ENCODE results near the gene GRIK4.

Gene GRIK4

GRCh38 chr11:120521176-120521575 is 9.6 kb downstream of the GRIK4 start:
- H3K4me3 ChIP-seq (IDR thresholded peaks at IDR 0.05; ENCODE audit: insufficient read depth, low read depth, low read length) = no peak overlapping the region
- no peak overlapping the region for H3K9ac ChIP-seq
- H3K27ac ChIP-seq = no peak overlapping the region
- H4K20me1 ChIP-seq (ENCODE audit: insufficient read depth) = no peaks in the 10 kb centered on the region
- H3K79me2 ChIP-seq (ENCODE audit: insufficient read depth, low read depth) = no peaks in the 10 kb centered on the region
- H3K27me3 ChIP-seq (ENCODE audit: insufficient read depth, low read depth) = no peaks in the 10 kb centered on the region
- no peak for TF ChIP-seq CTCF (conservative IDR thresholded peaks at IDR 0.05; ENCODE audit: low read depth, low read length)
- H3K4me2 ChIP-seq = no peak overlapping the region
- H2AFZ ChIP-seq (ENCODE audit: low read depth) = no peak overlapping the region
- H3K36me3 ChIP-seq (ENCODE audit: insufficient read depth) = no peaks in the 10 kb centered on the region
- H3K4me1 ChIP-seq (ENCODE audit: low read depth, poor library complexity, severe bottlenecking) = no peaks in the 10 kb centered on the region

GRCh38 chr11:120522021-120522420 is 10.5 kb downstream of the GRIK4 start:
- H3K27me3 ChIP-seq (ENCODE audit: insufficient read depth, low read depth) = no peaks in the 10 kb centered on the region
- no peak overlapping the region for H3K4me2 ChIP-seq
- no peaks in the 10 kb centered on the region for H3K79me2 ChIP-seq (ENCODE audit: insufficient read depth, low read depth)
- no peak overlapping the region for H3K4me3 ChIP-seq (IDR thresholded peaks at IDR 0.05; ENCODE audit: insufficient read depth, low read depth, low read length)
- H3K9ac ChIP-seq = no peak overlapping the region
- no peak for TF ChIP-seq CTCF (conservative IDR thresholded peaks at IDR 0.05; ENCODE audit: low read depth, low read length)
- no peaks in the 10 kb centered on the region for H4K20me1 ChIP-seq (ENCODE audit: insufficient read depth)
- H3K36me3 ChIP-seq (ENCODE audit: insufficient read depth) = no peaks in the 10 kb centered on the region
- no peak overlapping the region for H3K27ac ChIP-seq
- H2AFZ ChIP-seq (ENCODE audit: low read depth) = no peak overlapping the region
- no peaks in the 10 kb centered on the region for H3K4me1 ChIP-seq (ENCODE audit: low read depth, poor library complexity, severe bottlenecking)

- no peaks in the 10 kb centered on the region for H3K4me1 ChIP-seq (ENCODE audit: low read depth, poor library complexity, severe bottlenecking)
- H3K79me2 ChIP-seq (ENCODE audit: insufficient read depth, low read depth) = no peaks in the 10 kb centered on the region
- H3K36me3 ChIP-seq (ENCODE audit: insufficient read depth) = no peaks in the 10 kb centered on the region
- H4K20me1 ChIP-seq (ENCODE audit: insufficient read depth) = no peaks in the 10 kb centered on the region
- H3K4me3 ChIP-seq (IDR thresholded peaks at IDR 0.05; ENCODE audit: insufficient read depth, low read depth, low read length) = no peak overlapping the region
- H2AFZ ChIP-seq (ENCODE audit: low read depth) = no peak overlapping the region
- no peak for TF ChIP-seq CTCF (conservative IDR thresholded peaks at IDR 0.05; ENCODE audit: low read depth, low read length)
- no peak overlapping the region for H3K9ac ChIP-seq
- no peak overlapping the region for H3K4me2 ChIP-seq
- H3K27me3 ChIP-seq (ENCODE audit: insufficient read depth, low read depth) = no peaks in the 10 kb centered on the region
- no peak overlapping the region for H3K27ac ChIP-seq
Measured at GRCh38 chr11:120522736-120523135, 11.2 kb downstream of the GRIK4 start.

GRCh38 chr11:120523196-120523595 is 11.6 kb downstream of the GRIK4 start:
- H3K4me1 ChIP-seq (ENCODE audit: low read depth, poor library complexity, severe bottlenecking) = no peaks in the 10 kb centered on the region
- H3K36me3 ChIP-seq (ENCODE audit: insufficient read depth) = no peaks in the 10 kb centered on the region
- H3K4me2 ChIP-seq = no peak overlapping the region
- H3K9ac ChIP-seq = no peak overlapping the region
- no peaks in the 10 kb centered on the region for H3K79me2 ChIP-seq (ENCODE audit: insufficient read depth, low read depth)
- TF ChIP-seq CTCF (conservative IDR thresholded peaks at IDR 0.05; ENCODE audit: low read depth, low read length) = no peak
- no peak overlapping the region for H3K27ac ChIP-seq
- H2AFZ ChIP-seq (ENCODE audit: low read depth) = no peak overlapping the region
- H4K20me1 ChIP-seq (ENCODE audit: insufficient read depth) = no peaks in the 10 kb centered on the region
- no peaks in the 10 kb centered on the region for H3K27me3 ChIP-seq (ENCODE audit: insufficient read depth, low read depth)
- no peak overlapping the region for H3K4me3 ChIP-seq (IDR thresholded peaks at IDR 0.05; ENCODE audit: insufficient read depth, low read depth, low read length)
